GM21786 (cell line): ENCODE results near the gene HPD.
"Not testable (repeated sequence)": the region's sequence is repeated elsewhere in the genome, so short reads cannot be mapped to it uniquely, and the experiment has no call there.

Source experiments
- ATAC-seq: cut with Tn5 transposase; IDR thresholded peaks from one replicate; pipeline ENCODE4 v1.9.1; 2021; ENCODE audit not compliant: unreplicated experiment

The HPD gene

GRCh38 chr12:121858662-121859572, at the start of gene HPD:
HPD (minus strand) TSS chr12:121858859; CDS start chr12:121858823, 36 bp downstream.
- no peak for ATAC-seq

GRCh38 chr12:121905746-121906145, 47.1 kb upstream of the HPD start:
- no peak for ATAC-seq

GRCh38 chr12:121903202-121903601, 44.5 kb upstream of the HPD start:
- ATAC-seq = no peak

- ATAC-seq = no peak
Measured at GRCh38 chr12:121899590-121899989, 40.9 kb upstream of the HPD start.

GRCh38 chr12:121898287-121898686, 39.6 kb upstream of the HPD start:
- ATAC-seq = no peak

GRCh38 chr12:121894633-121895032, 36.0 kb upstream of the HPD start:
- no peak for ATAC-seq

- no peak for ATAC-seq
Measured at GRCh38 chr12:121893961-121894460, 35.4 kb upstream of the HPD start.

GRCh38 chr12:121892673-121893561, 34.3 kb upstream of the HPD start:
- no peak for ATAC-seq

- ATAC-seq = not testable (repeated sequence)
Measured at GRCh38 chr12:121889661-121890060, 31.0 kb upstream of the HPD start.

- ATAC-seq = no peak
Measured at GRCh38 chr12:121889274-121889624, 30.6 kb upstream of the HPD start.

- peak; percentile 87 for ATAC-seq
Measured at GRCh38 chr12:121888478-121889273, 30.0 kb upstream of the HPD start, which contains the start of gene PSMD9. PSMD9 (plus strand) TSS chr12:121888790; CDS start chr12:121888857, 67 bp downstream.

GRCh38 chr12:121888083-121888477, 29.4 kb upstream of the HPD start:
- ATAC-seq = no peak

- ATAC-seq = not testable (repeated sequence)
Measured at GRCh38 chr12:121885129-121885528, 26.5 kb upstream of the HPD start.

- no peak for ATAC-seq
Measured at GRCh38 chr12:121883315-121883660, 24.6 kb upstream of the HPD start.

- not testable (repeated sequence) for ATAC-seq
Measured at GRCh38 chr12:121876080-121876447, 17.4 kb upstream of the HPD start.

GRCh38 chr12:121875582-121875981, 16.9 kb upstream of the HPD start:
- ATAC-seq = no peak

GRCh38 chr12:121874071-121874470, 15.4 kb upstream of the HPD start:
- ATAC-seq = no peak

- no peak for ATAC-seq
Measured at GRCh38 chr12:121873216-121873569, 14.5 kb upstream of the HPD start.

- ATAC-seq = no peak
Measured at GRCh38 chr12:121872546-121873215, 14.0 kb upstream of the HPD start.

GRCh38 chr12:121871467-121871866, 12.8 kb upstream of the HPD start:
- no peak for ATAC-seq
